H1 (cell line): ENCODE measurements around the gene SLC25A28. TPM values are rescaled to one million over a fixed set of nuclear protein-coding genes. Genes with fewer than 3 reads are reported as not detected.

Experiments used
- CTCF ChIA-PET: fragments of 300-600 bp; sonication (Branson Sonifier 250); formaldehyde crosslinking; loops from one replicate; lab custom pipeline; 2021; ENCODE audit not compliant: partially characterized antibody; lab: Charles Lee
- POLR2A ChIA-PET: fragments of 300-600 bp; sonication (Branson Sonifier 250); formaldehyde crosslinking; loops from one replicate; lab custom pipeline; 2021; ENCODE audit warnings: inconsistent platforms; ENCODE audit not compliant: partially characterized antibody; lab: Charles Lee
- DNase-seq, 2 experiments: peaks; one replicate each; pipeline versions ENCODE4 v3.0.0 to v3.0.0-alpha.2; 2010 to 2022; ENCODE audit warnings: low spot score in 2 of 2, low read depth in 1 of 2, mixed read lengths in 1 of 2
- FAIRE-seq: peaks from 2 replicates; lab custom pipeline; 2011; peaks lifted over from hg19 to GRCh38; lab: Jason Lieb, UNC
- H2AFZ ChIP-seq: 2 replicates; pipeline ENCODE4 v1.8.1; 2012; ENCODE audit warnings: low read length, inconsistent platforms
- H2AK5ac ChIP-seq: 2 replicates; pipeline ENCODE4 v1.6.1; 2013; ENCODE audit warnings: low read depth, low read length
- H2BK120ac ChIP-seq: replicated peaks from 2 replicates; pipeline ENCODE3; 2013; ENCODE audit warnings: low read depth, low read length, inconsistent platforms
- H2BK12ac ChIP-seq: 2 replicates; pipeline ENCODE4 v1.6.1; 2013; ENCODE audit warnings: low read depth, low read length
- H2BK15ac ChIP-seq: 2 replicates; pipeline ENCODE4 v1.6.1; 2013; ENCODE audit warnings: low read length
- H2BK20ac ChIP-seq: 2 replicates; pipeline ENCODE4 v1.6.1; 2013; ENCODE audit warnings: low read length
- H2BK5ac ChIP-seq: 2 replicates; pipeline ENCODE4 v1.6.1; 2013; ENCODE audit warnings: low read depth, low read length
- H3K14ac ChIP-seq: 2 replicates; pipeline ENCODE4 v1.6.1; 2013; ENCODE audit warnings: inconsistent platforms; ENCODE audit not compliant: insufficient read length
- H3K18ac ChIP-seq: 2 replicates; pipeline ENCODE4 v1.6.1; 2013; ENCODE audit warnings: low read length; ENCODE audit errors: extremely low read depth
- H3K23ac ChIP-seq: 2 replicates; pipeline ENCODE4 v1.6.1; 2013; ENCODE audit warnings: inconsistent platforms; ENCODE audit not compliant: insufficient read length
- H3K23me2 ChIP-seq: 2 replicates; pipeline ENCODE4 v1.6.1; 2013; ENCODE audit warnings: low read depth, low read length
- H3K27ac ChIP-seq: 2 replicates; pipeline ENCODE4 v1.6.1; 2011; ENCODE audit warnings: low read depth, low read length, inconsistent platforms
- H3K27me3 ChIP-seq, 4 experiments: replicated peaks in 1 of 4; 1 replicate in 1 of 4; 2 replicates in 3 of 4; pipeline versions ENCODE4 v1.6.1 to v1.8.1; 2011 to 2013; ENCODE audit warnings: low read length in 3 of 4, mild to moderate bottlenecking in 3 of 4, inconsistent platforms in 2 of 4, mixed read lengths in 2 of 4, moderate library complexity in 1 of 4; ENCODE audit not compliant: control insufficient read depth in 3 of 4, insufficient read depth in 3 of 4; ENCODE audit errors: extremely low read depth in 1 of 4
- H3K36me3 ChIP-seq, 4 experiments: 2 replicates each; pipeline versions ENCODE4 v1.6.1 to v1.8.1; 2011 to 2013; ENCODE audit warnings: mild to moderate bottlenecking in 4 of 4, low read length in 3 of 4, moderate library complexity in 2 of 4, control low read depth in 1 of 4, inconsistent platforms in 1 of 4; ENCODE audit not compliant: insufficient read depth in 4 of 4, control insufficient read depth in 2 of 4
- H3K4ac ChIP-seq: replicated peaks from 2 replicates; pipeline ENCODE3; 2013; ENCODE audit warnings: low read length, low read depth, mixed read lengths, inconsistent platforms; ENCODE audit not compliant: insufficient read length
- H3K4me1 ChIP-seq, 4 experiments: replicated peaks in 1 of 4; 1 replicate in 1 of 4; 2 replicates in 3 of 4; pipeline versions ENCODE4 v1.6.1 to v1.8.1; 2011 to 2013; ENCODE audit warnings: low read length in 3 of 4, inconsistent platforms in 2 of 4, mixed read lengths in 1 of 4; ENCODE audit not compliant: insufficient read depth in 4 of 4, control insufficient read depth in 3 of 4
- H3K4me2 ChIP-seq, 2 experiments: 2 replicates each; pipeline versions ENCODE4 v1.6.1 to v1.8.1; 2011 to 2013; ENCODE audit warnings: low read depth in 2 of 2, low read length in 2 of 2, control low read depth in 1 of 2, inconsistent platforms in 1 of 2, mild to moderate bottlenecking in 1 of 2; ENCODE audit not compliant: insufficient read depth in 1 of 2
- H3K4me3 ChIP-seq, 4 experiments: fragments of 200-600, 300-600 bp in 1 of 4; sonication (generic), shearing (Covaris generic), sonication (Bioruptor Twin) in 1 of 4; 2 replicates each; pipeline versions ENCODE4 v1.5.1 to v1.8.1; 2011 to 2016; ENCODE audit warnings: low read length in 4 of 4, low read depth in 3 of 4, control low read depth in 2 of 4, inconsistent platforms in 2 of 4, mild to moderate bottlenecking in 2 of 4, mixed read lengths in 1 of 4, moderate library complexity in 1 of 4; ENCODE audit not compliant: insufficient read depth in 2 of 4; ENCODE audit errors: extremely low read depth in 1 of 4
- H3K56ac ChIP-seq: replicated peaks from 2 replicates; pipeline ENCODE3; 2013; ENCODE audit warnings: low read depth, mild to moderate bottlenecking, mixed read lengths, low read length, inconsistent platforms; ENCODE audit not compliant: insufficient read length
- H3K79me1 ChIP-seq: 2 replicates; pipeline ENCODE4 v1.6.1; 2013; ENCODE audit warnings: low read depth, low read length, control low read depth
- H3K79me2 ChIP-seq, 2 experiments: 2 replicates each; pipeline versions ENCODE4 v1.6.1 to v1.8.1; 2012 to 2013; ENCODE audit warnings: low read length in 2 of 2, mild to moderate bottlenecking in 2 of 2, inconsistent platforms in 1 of 2; ENCODE audit not compliant: insufficient read depth in 2 of 2, control insufficient read depth in 1 of 2
- H3K9ac ChIP-seq, 4 experiments: replicated peaks in 1 of 4; 1 replicate in 1 of 4; 2 replicates in 3 of 4; pipeline versions ENCODE4 v1.6.1 to v1.8.1; 2011 to 2013; ENCODE audit warnings: low read depth in 3 of 4, low read length in 3 of 4, control low read depth in 2 of 4, mild to moderate bottlenecking in 2 of 4, moderate library complexity in 2 of 4, inconsistent platforms in 1 of 4; ENCODE audit errors: extremely low read depth in 1 of 4
- H3K9me3 ChIP-seq, 2 experiments: 2 replicates each; pipeline versions ENCODE4 v1.6.1 to v1.8.1; 2012 to 2013; ENCODE audit warnings: mild to moderate bottlenecking in 2 of 2, moderate library complexity in 2 of 2, control low read depth in 1 of 2, inconsistent platforms in 1 of 2, low read depth in 1 of 2, low read length in 1 of 2, mixed read lengths in 1 of 2; ENCODE audit not compliant: insufficient read depth in 2 of 2
- H4K20me1 ChIP-seq, 2 experiments: replicated peaks in 1 of 2; 2 replicates each; pipeline versions ENCODE3 to v1.8.1; 2011 to 2013; ENCODE audit warnings: inconsistent platforms in 2 of 2, low read length in 2 of 2, mild to moderate bottlenecking in 1 of 2; ENCODE audit not compliant: insufficient read depth in 2 of 2, control insufficient read depth in 1 of 2
- H4K5ac ChIP-seq: 2 replicates; pipeline ENCODE4 v1.6.1; 2013; ENCODE audit warnings: low read length, low read depth, mixed read lengths, inconsistent platforms; ENCODE audit not compliant: insufficient read length
- H4K8ac ChIP-seq: 2 replicates; pipeline ENCODE4 v1.8.0; 2013; ENCODE audit warnings: mild to moderate bottlenecking, moderate library complexity, low read length, inconsistent platforms; ENCODE audit not compliant: insufficient read depth; ENCODE audit errors: extremely low read depth
- H4K91ac ChIP-seq: replicated peaks from 2 replicates; pipeline ENCODE3; 2013; ENCODE audit warnings: low read length, mixed read lengths, inconsistent platforms; ENCODE audit not compliant: insufficient read length
- CBX5 ChIP-seq: fragments of 300-800, 300-1000 bp; sonication (generic); IDR thresholded peaks from 2 replicates; pipeline ENCODE4 v1.7.1; 2016; ENCODE audit warnings: antibody characterized with exemption, low read length, low read depth
- CBX8 ChIP-seq: fragments of 300-800, 300-1000 bp; sonication (generic); IDR thresholded peaks from 2 replicates; pipeline ENCODE4 v1.7.1; 2016; ENCODE audit warnings: low read depth, low read length, borderline replicate concordance
- CHD1 ChIP-seq: IDR thresholded peaks from 2 replicates; pipeline ENCODE4 v1.6.1; 2012; ENCODE audit warnings: low read depth, low read length, improper control_type of control experiment
- CHD2 ChIP-seq: IDR thresholded peaks from 2 replicates; pipeline ENCODE4 v1.6.1; 2012; ENCODE audit warnings: low read length, improper control_type of control experiment
- KDM4A ChIP-seq: IDR thresholded peaks from one replicate; pipeline ENCODE4 v1.7.1; 2012; ENCODE audit warnings: low read depth, mild to moderate bottlenecking, moderate library complexity, low read length, inconsistent platforms; ENCODE audit not compliant: severe bottlenecking
- KDM5A ChIP-seq: fragments of 200-600 bp; IDR thresholded peaks from 2 replicates; pipeline ENCODE4 v1.7.1; 2012; ENCODE audit warnings: mild to moderate bottlenecking, low read length, inconsistent platforms, mixed read lengths
- NANOG ChIP-seq: IDR thresholded peaks from 2 replicates; pipeline ENCODE4 v1.6.1; 2011; ENCODE audit warnings: low read length, low read depth, mild to moderate bottlenecking, inconsistent platforms; ENCODE audit not compliant: insufficient read depth, poor library complexity, severe bottlenecking
- SP1 ChIP-seq: IDR thresholded peaks from 2 replicates; pipeline ENCODE4 v1.6.1; 2011; ENCODE audit warnings: low read depth, low read length
- TAF7 ChIP-seq: optimal IDR thresholded peaks from 2 replicates; pipeline ENCODE3; 2011; ENCODE audit warnings: low read depth, mild to moderate bottlenecking, inconsistent platforms, low read length, moderate library complexity, borderline replicate concordance
- TBP ChIP-seq: IDR thresholded peaks from 2 replicates; pipeline ENCODE4 v1.6.1; 2011; ENCODE audit warnings: low read depth, low read length, improper control_type of control experiment
- TEAD4 ChIP-seq: IDR thresholded peaks from 2 replicates; pipeline ENCODE4 v1.6.1; 2012; ENCODE audit warnings: low read depth, low read length, inconsistent platforms, mixed read lengths
- WGBS, 2 experiments: shearing (Covaris generic) in 1 of 2; methylation state at CpG; one replicate each; pipeline versions ENCODE4 v1.1.6 to v1.1.7; 2013 to 2015; ENCODE audit warnings: low lambda C conversion rate in 2 of 2, mixed read lengths in 2 of 2, inconsistent platforms in 1 of 2, low coverage in 1 of 2, missing lambda C conversion rate in 1 of 2; ENCODE audit not compliant: insufficient replicate concordance in 2 of 2, insufficient coverage in 1 of 2, insufficient read length in 1 of 2; ENCODE audit errors: extremely low coverage in 1 of 2, missing lambda C conversion rate in 1 of 2; 5-methylcytosine and 5-hydroxymethylcytosine counted together
- polyA plus RNA-seq, 7 experiments: library from polyadenylated mRNA; depleted of rRNA in 3 of 7; stranded (reverse) in 5 of 7; unstranded in 2 of 7; fragments of >200 nt in 5 of 7; fragments of 200-250 nt in 2 of 7; gene quantifications; 1 replicate in 5 of 7; 2 replicates in 1 of 7; 4 replicates in 1 of 7; pipeline versions ENCODE4 v1.2.1 to v1.2.3, GENCODE V29; 2011 to 2013; ENCODE audit warnings: missing spikeins in 2 of 7, mixed read lengths in 2 of 7
- total RNA-seq: library from RNA; stranded (reverse); fragmentation: NEBNext Ultra II Directional; extraction: Animal tissue kit (Norgen Biotek cat#: 25700); gene quantifications from 2 replicates; pipeline ENCODE4 v1.2.1, GENCODE V29; 2021
- TF ChIP-seq, protein P1 (sequence below), 3 experiments: IDR thresholded peaks; 1 replicate in 2 of 3; 2 replicates in 1 of 3; pipeline versions ENCODE4 v1.5.1 to v1.6.1; 2011; ENCODE audit warnings: low read length in 3 of 3, mild to moderate bottlenecking in 3 of 3, inconsistent platforms in 2 of 3, low read depth in 1 of 3, moderate library complexity in 1 of 3; ENCODE audit not compliant: insufficient read depth in 1 of 3; ENCODE audit errors: control extremely low read depth in 1 of 3

SLC25A28 gene
- total and polyA plus RNA-seq, 2 of the 8 experiments (the other 6 are each of a cell fraction or from before 2014, with no cell fraction given): 17.2 to 18.5 TPM

- POLR2A ChIA-PET: interaction anchor here (1.1 kb wide), 1 partner anchor 13 kb away, joined by 3 read pairs; no protein-coding TSS in a partner anchor
- FAIRE-seq (no peak), DNase-seq (no peak)
- Histone ChIP-seq H3K14ac (no peak overlapping the region), H4K5ac (no peak overlapping the region), H2AK5ac (no peak overlapping the region), H4K91ac (no peak overlapping the region), H3K56ac (no peak overlapping the region), H2BK120ac (no peak overlapping the region), H3K9ac (no peak overlapping the region), H3K4me2 (no peak overlapping the region), H3K23me2 (no peaks in the 10 kb centered on the region), H3K9me3 (no peaks in the 10 kb centered on the region), H2BK12ac (no peak overlapping the region), H3K79me2 (no peaks in the 10 kb centered on the region), H4K20me1 (no peaks in the 10 kb centered on the region), H3K4me3 (no peak overlapping the region), H3K18ac (no peak overlapping the region), H3K4me1 (peaks cover 0 to 7% (median 4%) of the 10 kb centered on the region in 4 experiments; a peak in 4 of 7 replicates), H2AFZ (no peak overlapping the region), H3K27me3 (peaks cover 0 to 4% (median 1%) of the 10 kb centered on the region in 4 experiments; a peak in 1 of 7 replicates), H2BK20ac (no peak overlapping the region), H2BK15ac (no peak overlapping the region), H3K27ac (no peak overlapping the region), H2BK5ac (no peak overlapping the region), H3K4ac (no peak overlapping the region), H3K23ac (no peak overlapping the region), H4K8ac (no peak overlapping the region), H3K79me1 (no peaks in the 10 kb centered on the region), H3K36me3 (no peaks in the 10 kb centered on the region)
- 83% methylated on average over 4 of the region's 4 CpGs; no CpG with 5 or more reads in 1 of the 2 experiments for WGBS, 2 experiments
- CTCF ChIA-PET: interaction anchor here (0.7 to 9.4 kb wide), 4 partner anchors 13 to 162 kb away, joined by 3 to 83 read pairs (median 4); no protein-coding TSS in a partner anchor
- TF ChIP-seq CBX8 (no peak), CHD2 (no peak), CBX5 (no peak), TBP (no peak), KDM5A (no peak), KDM4A (no peak), CHD1 (no peak), TAF7 (no peak), TEAD4 (no peak), NANOG (no peak), SP1 (no peak)
- TF ChIP-seq, protein P1, sequence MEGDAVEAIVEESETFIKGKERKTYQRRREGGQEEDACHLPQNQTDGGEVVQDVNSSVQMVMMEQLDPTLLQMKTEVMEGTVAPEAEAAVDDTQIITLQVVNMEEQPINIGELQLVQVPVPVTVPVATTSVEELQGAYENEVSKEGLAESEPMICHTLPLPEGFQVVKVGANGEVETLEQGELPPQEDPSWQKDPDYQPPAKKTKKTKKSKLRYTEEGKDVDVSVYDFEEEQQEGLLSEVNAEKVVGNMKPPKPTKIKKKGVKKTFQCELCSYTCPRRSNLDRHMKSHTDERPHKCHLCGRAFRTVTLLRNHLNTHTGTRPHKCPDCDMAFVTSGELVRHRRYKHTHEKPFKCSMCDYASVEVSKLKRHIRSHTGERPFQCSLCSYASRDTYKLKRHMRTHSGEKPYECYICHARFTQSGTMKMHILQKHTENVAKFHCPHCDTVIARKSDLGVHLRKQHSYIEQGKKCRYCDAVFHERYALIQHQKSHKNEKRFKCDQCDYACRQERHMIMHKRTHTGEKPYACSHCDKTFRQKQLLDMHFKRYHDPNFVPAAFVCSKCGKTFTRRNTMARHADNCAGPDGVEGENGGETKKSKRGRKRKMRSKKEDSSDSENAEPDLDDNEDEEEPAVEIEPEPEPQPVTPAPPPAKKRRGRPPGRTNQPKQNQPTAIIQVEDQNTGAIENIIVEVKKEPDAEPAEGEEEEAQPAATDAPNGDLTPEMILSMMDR (IDR thresholded peaks at IDR 0.05; ENCODE audit: control extremely low read depth in 1 of 3, insufficient read depth in 1 of 3, low read depth in 1 of 3, low read length in 3 of 3): no peak
These were observed 22.2 kb downstream of the SLC25A28 start for GRCh38 chr10:99598011-99598410.
